HUES64 (cell line): Measurements from ENCODE around the gene SLC13A3.

Experiments used
- H3K27ac ChIP-seq: 2 replicates; pipeline ENCODE4 v1.7.0; 2013; ENCODE audit warnings: low read depth, low read length, inconsistent platforms
- H3K27me3 ChIP-seq: 2 replicates; pipeline ENCODE4 v1.6.1; 2013; ENCODE audit warnings: mild to moderate bottlenecking, low read length; ENCODE audit not compliant: insufficient read depth
- H3K36me3 ChIP-seq: 2 replicates; pipeline ENCODE4 v1.6.1; 2013; ENCODE audit warnings: mild to moderate bottlenecking, low read length; ENCODE audit not compliant: insufficient read depth
- H3K4me1 ChIP-seq: 2 replicates; pipeline ENCODE4 v1.6.1; 2013; ENCODE audit warnings: mild to moderate bottlenecking, low read length, moderate library complexity; ENCODE audit not compliant: insufficient read depth
- H3K4me3 ChIP-seq: 2 replicates; pipeline ENCODE4 v1.5.1; 2013; ENCODE audit warnings: mild to moderate bottlenecking, low read length, moderate library complexity
- H3K9ac ChIP-seq: 2 replicates; pipeline ENCODE4 v1.6.1; 2013; ENCODE audit warnings: mild to moderate bottlenecking, low read depth, low read length
- H3K9me3 ChIP-seq: 2 replicates; pipeline ENCODE4 v1.6.1; 2013; ENCODE audit warnings: low read depth, low read length; ENCODE audit not compliant: insufficient read depth
- WGBS: fragments of 150-250, 120-280 bp; methylation state at CpG from one replicate; pipeline ENCODE4 v1.1.7; 2013; ENCODE audit warnings: missing lambda C conversion rate; 5-methylcytosine and 5-hydroxymethylcytosine counted together

The SLC13A3 gene

GRCh38 chr20:46631874-46632446 is 19.3 kb downstream of the SLC13A3 start:
- Histone ChIP-seq H3K9me3 (no peaks in the 10 kb centered on the region; the same call in 1 of the 2 replicates), H3K27me3 (no peaks in the 10 kb centered on the region), H3K9ac (no peak overlapping the region), H3K36me3 (no peaks in the 10 kb centered on the region), H3K4me1 (peaks cover 12% of the 10 kb centered on the region), H3K27ac (no peak overlapping the region), H3K4me3 (no peak overlapping the region)
- 91% methylated on average over 7 of the region's 7 CpGs for WGBS

DNA sequence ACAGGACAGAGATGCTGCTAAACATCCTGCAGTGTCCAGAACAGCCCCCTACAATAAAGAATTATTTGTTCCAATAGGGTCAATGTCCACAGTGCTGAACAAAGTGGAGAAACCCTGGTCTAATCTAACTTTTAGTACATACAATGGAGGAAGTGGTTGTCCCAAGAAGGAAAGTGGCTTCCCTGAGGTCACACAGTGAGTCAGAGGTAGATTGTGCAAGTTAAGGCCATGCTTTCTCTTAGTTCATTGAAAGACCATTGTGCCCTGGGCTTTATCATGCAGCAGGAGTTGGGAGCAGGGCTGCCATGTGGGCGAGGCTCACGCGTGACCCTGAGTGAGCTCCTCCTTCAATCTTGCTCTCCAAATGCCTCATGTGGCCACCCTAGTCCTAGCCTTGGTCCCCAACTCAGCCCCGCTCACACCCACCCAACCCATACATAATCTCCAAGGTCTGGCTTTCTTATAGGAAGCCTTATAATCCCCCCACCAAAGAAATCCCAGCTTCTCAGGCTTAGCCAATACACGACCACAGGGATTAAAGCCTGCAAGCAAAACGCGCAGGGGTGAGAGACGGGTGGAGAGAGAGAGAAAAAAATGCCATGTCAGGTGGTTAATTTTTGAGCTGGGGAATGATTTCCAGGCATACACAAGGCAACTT is 19.9 kb downstream of the SLC13A3 start:
- Histone ChIP-seq H3K36me3 (no peaks in the 10 kb centered on the region), H3K4me1 (peaks cover 12% of the 10 kb centered on the region), H3K9me3 (no peaks in the 10 kb centered on the region; the same call in 1 of the 2 replicates), H3K4me3 (no peak overlapping the region), H3K27me3 (no peaks in the 10 kb centered on the region), H3K9ac (no peak overlapping the region), H3K27ac (no peak overlapping the region)
- WGBS: 64% methylated on average over 8 of the region's 8 CpGs

GRCh38 chr20:46630306-46630705 is 21.0 kb downstream of the SLC13A3 start:
- Histone ChIP-seq H3K27ac (no peak overlapping the region), H3K4me1 (peaks cover 12% of the 10 kb centered on the region), H3K36me3 (no peaks in the 10 kb centered on the region), H3K9me3 (no peaks in the 10 kb centered on the region; the same call in 1 of the 2 replicates), H3K27me3 (no peaks in the 10 kb centered on the region), H3K9ac (no peak overlapping the region), H3K4me3 (no peak overlapping the region)
- whole genome bisulfite sequencing: 95% methylated on average over 5 of the region's 5 CpGs

DNA sequence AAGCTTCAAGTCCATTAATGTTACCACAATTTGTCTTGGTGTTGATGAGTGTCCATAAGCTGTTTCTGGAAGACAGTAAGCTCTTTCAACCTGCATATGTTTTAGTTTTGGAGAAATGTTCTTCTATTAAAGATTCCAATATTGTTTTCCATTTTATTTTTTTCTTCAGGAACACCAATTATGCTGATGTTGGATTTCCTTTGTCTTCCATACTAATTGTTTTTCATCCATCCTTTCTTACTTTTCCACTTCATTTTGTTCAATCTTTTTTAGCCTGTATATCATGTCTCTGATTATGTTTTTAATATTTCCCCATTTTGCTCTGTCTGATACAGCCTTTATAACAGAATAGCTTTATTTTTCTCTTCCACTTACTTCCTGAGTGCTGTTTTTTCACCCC is 21.9 kb downstream of the SLC13A3 start:
- H3K27ac ChIP-seq: no peak overlapping the region
- no peaks in the 10 kb centered on the region for H3K36me3 ChIP-seq
- H3K9ac ChIP-seq: no peak overlapping the region
- H3K4me1 ChIP-seq: peaks cover 12% of the 10 kb centered on the region
- peaks cover 3% of the 10 kb centered on the region; the same call in 1 of the 2 replicates for H3K9me3 ChIP-seq
- no peaks in the 10 kb centered on the region for H3K27me3 ChIP-seq
- no peak overlapping the region for H3K4me3 ChIP-seq

DNA sequence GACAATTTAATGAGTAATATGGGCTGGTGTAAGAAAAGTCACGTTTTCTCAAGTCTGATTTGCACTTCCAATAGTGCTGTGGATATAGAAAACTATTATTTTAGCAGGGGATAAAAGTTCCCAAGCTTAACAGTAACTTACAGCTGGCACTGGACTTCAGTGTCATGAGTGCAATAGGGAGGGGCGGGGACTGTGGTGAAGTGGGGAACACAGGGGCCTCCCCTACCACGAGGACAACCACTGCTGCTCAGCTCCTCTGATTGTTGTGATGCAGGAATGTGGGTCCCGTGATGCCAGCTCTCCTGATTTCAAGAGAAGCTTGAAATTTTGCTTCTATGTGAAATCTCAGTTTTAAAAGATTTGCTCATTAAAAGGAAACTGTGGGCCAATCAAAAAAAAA is 24.0 kb downstream of the SLC13A3 start:
- Histone ChIP-seq H3K27ac (no peak overlapping the region), H3K4me3 (no peak overlapping the region), H3K4me1 (peaks cover 22% of the 10 kb centered on the region), H3K27me3 (no peaks in the 10 kb centered on the region), H3K9me3 (peaks cover 5% of the 10 kb centered on the region; the same call in 1 of the 2 replicates), H3K36me3 (no peaks in the 10 kb centered on the region), H3K9ac (no peak overlapping the region)
- 83% methylated on average over 4 of the region's 4 CpGs for WGBS

GRCh38 chr20:46626758-46627157 is 24.5 kb downstream of the SLC13A3 start:
- peaks cover 5% of the 10 kb centered on the region; the same call in 1 of the 2 replicates for H3K9me3 ChIP-seq
- no peak overlapping the region for H3K9ac ChIP-seq
- peaks cover 22% of the 10 kb centered on the region for H3K4me1 ChIP-seq
- WGBS: 75% methylated on average over 4 of the region's 4 CpGs
- no peak overlapping the region for H3K27ac ChIP-seq
- no peaks in the 10 kb centered on the region for H3K36me3 ChIP-seq
- no peaks in the 10 kb centered on the region for H3K27me3 ChIP-seq
- no peak overlapping the region for H3K4me3 ChIP-seq

GRCh38 chr20:46625875-46626373 is 25.3 kb downstream of the SLC13A3 start:
- 100% methylated on average over 1 of the region's 1 CpG for WGBS
- Histone ChIP-seq H3K27ac (no peak overlapping the region), H3K4me3 (no peak overlapping the region), H3K4me1 (peaks cover 21% of the 10 kb centered on the region), H3K9ac (no peak overlapping the region), H3K27me3 (no peaks in the 10 kb centered on the region), H3K36me3 (no peaks in the 10 kb centered on the region), H3K9me3 (peaks cover 5% of the 10 kb centered on the region; the same call in 1 of the 2 replicates)

GRCh38 chr20:46624946-46625345 is 26.3 kb downstream of the SLC13A3 start:
- Histone ChIP-seq H3K27ac (no peak overlapping the region), H3K36me3 (no peaks in the 10 kb centered on the region), H3K4me1 (peaks cover 20% of the 10 kb centered on the region), H3K9ac (no peak overlapping the region), H3K9me3 (peaks cover 5% of the 10 kb centered on the region; the same call in 1 of the 2 replicates), H3K27me3 (peaks cover 3% of the 10 kb centered on the region; the same call in 1 of the 2 replicates), H3K4me3 (no peak overlapping the region)
- 89% methylated on average over 1 of the region's 2 CpGs for WGBS

DNA sequence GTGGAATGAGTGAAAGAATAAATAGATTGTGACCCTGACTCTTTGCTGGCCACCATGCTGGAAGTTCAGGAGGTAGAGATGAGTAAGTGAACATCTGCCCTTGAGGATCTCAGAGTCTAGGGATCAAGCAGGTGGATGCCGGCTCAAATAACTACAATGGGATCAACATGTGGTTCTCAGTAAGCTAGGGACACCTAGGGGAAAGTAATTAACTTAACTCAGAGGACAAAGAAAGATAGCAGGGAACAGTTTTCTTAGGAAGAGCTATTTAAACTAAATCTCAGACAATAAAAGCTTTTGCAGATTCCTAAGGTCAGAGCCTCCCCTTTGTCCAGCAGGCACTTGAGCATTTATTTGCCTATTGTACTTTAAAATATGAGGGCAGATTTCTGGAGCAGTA is 29.1 kb downstream of the SLC13A3 start:
- Histone ChIP-seq H3K27me3 (peaks cover 3% of the 10 kb centered on the region; the same call in 1 of the 2 replicates), H3K4me3 (no peak overlapping the region; the same call in 1 of the 2 replicates), H3K36me3 (no peaks in the 10 kb centered on the region), H3K27ac (peak overlapping the region; percentile 17; the same call in 1 of the 2 replicates), H3K9ac (no peak overlapping the region), H3K9me3 (peaks cover 5% of the 10 kb centered on the region; the same call in 1 of the 2 replicates), H3K4me1 (peaks cover 20% of the 10 kb centered on the region)
- 27% methylated on average over 1 of the region's 1 CpG for WGBS

DNA sequence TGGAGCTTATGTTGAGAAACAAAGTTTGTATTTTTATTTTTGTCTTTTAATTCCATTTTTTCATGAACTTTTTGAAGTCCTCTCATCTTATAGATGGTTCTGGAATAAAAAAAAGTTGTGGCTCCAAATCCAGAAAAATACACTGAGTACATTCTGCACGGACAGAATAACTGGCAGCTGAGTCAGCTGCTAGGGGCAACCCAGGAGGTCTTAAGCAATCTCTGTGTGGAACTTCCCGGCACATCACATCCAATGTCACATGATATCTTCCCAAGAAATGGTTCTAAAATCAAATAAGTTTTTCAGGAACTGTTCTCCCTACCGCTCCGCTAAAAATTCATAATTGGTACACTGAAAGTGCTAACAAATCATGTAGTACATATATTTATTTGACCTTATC is 29.8 kb downstream of the SLC13A3 start:
- H3K4me1 ChIP-seq: peaks cover 20% of the 10 kb centered on the region
- H3K27me3 ChIP-seq: peaks cover 3% of the 10 kb centered on the region; the same call in 1 of the 2 replicates
- H3K36me3 ChIP-seq: no peaks in the 10 kb centered on the region
- H3K9me3 ChIP-seq: peaks cover 5% of the 10 kb centered on the region; the same call in 1 of the 2 replicates
- no peak overlapping the region for H3K9ac ChIP-seq
- WGBS: 82% methylated on average over 4 of the region's 4 CpGs
- H3K4me3 ChIP-seq: no peak overlapping the region
- no peak overlapping the region for H3K27ac ChIP-seq

- no peak overlapping the region for H3K27ac ChIP-seq
- H3K4me1 ChIP-seq: peaks cover 20% of the 10 kb centered on the region
- 91% methylated on average over 2 of the region's 2 CpGs for WGBS
- H3K4me3 ChIP-seq: no peak overlapping the region
- peaks cover 3% of the 10 kb centered on the region; the same call in 1 of the 2 replicates for H3K9me3 ChIP-seq
- no peaks in the 10 kb centered on the region for H3K36me3 ChIP-seq
- H3K27me3 ChIP-seq: peaks cover 3% of the 10 kb centered on the region; the same call in 1 of the 2 replicates
- H3K9ac ChIP-seq: no peak overlapping the region
Observed at GRCh38 chr20:46619445-46619844, 31.8 kb downstream of the SLC13A3 start.
